ENCODE data around the gene LRMDA. TPM values are rescaled to one million over a fixed set of nuclear protein-coding genes. Genes with fewer than 3 reads are reported as not detected.

The LRMDA gene
- polyA plus RNA-seq, 2 of the 4 experiments (the other 2 are of a cell fraction) = 4.6 to 5.2 TPM

GRCh38 chr10:76041551-76041950, 610.1 kb downstream of the LRMDA start:
- FAIRE-seq = no peak
- ChIA-PET CTCF (interaction anchor here (0.6 kb wide), 1 partner anchor 423 kb away, joined by 3 read pairs; no protein-coding TSS in a partner anchor), POLR2A (no interaction called here)
- Histone ChIP-seq H3K27ac (no peak overlapping the region), H3K4me3 (no peak overlapping the region), H3K9me3 (peaks cover 13% of the 10 kb centered on the region; the same call in 1 of the 3 replicates), H3K4me1 (peaks cover 11% of the 10 kb centered on the region), H3K4me2 (no peak overlapping the region)
- no peak for ATAC-seq
- no peak for DNase-seq (ENCODE audit: low read depth in 1 of 2, low spot score in 1 of 2)
- no peak for TF ChIP-seq JUNB (IDR thresholded peaks at IDR 0.05)
- no peak for TF ChIP-seq FOSL2 (IDR thresholded peaks at IDR 0.05)
- no peak for TF ChIP-seq FOSL2 (CRISPR knock-in tag; IDR thresholded peaks at IDR 0.05)
- TF ChIP-seq ZNF302 (CRISPR knock-in tag; IDR thresholded peaks at IDR 0.05) = no peak
- TF ChIP-seq FOSB (CRISPR knock-in tag; IDR thresholded peaks at IDR 0.05) = no peak
- TF ChIP-seq HOXB13 (CRISPR knock-in tag; IDR thresholded peaks at IDR 0.05; ENCODE audit: low read depth) = no peak
- no peak for TF ChIP-seq FOXS1 (CRISPR knock-in tag; IDR thresholded peaks at IDR 0.05)
- TF ChIP-seq REST (IDR thresholded peaks at IDR 0.05) = no peak
- TF ChIP-seq CEBPB (IDR thresholded peaks at IDR 0.05) = no peak
- no peak for TF ChIP-seq RCOR1 (IDR thresholded peaks at IDR 0.05; ENCODE audit: low read depth, low read length)
- TF ChIP-seq SMC3 (IDR thresholded peaks at IDR 0.05) = no peak
- TF ChIP-seq RFX5 (IDR thresholded peaks at IDR 0.05) = no peak
- no peak for TF ChIP-seq MAZ (IDR thresholded peaks at IDR 0.05; ENCODE audit: borderline replicate concordance, low read depth, low read length)
- no peak for TF ChIP-seq MYC (IDR thresholded peaks at IDR 0.05; ENCODE audit: borderline replicate concordance, low read length)
- TF ChIP-seq NR3C1 (IDR thresholded peaks at IDR 0.05) = no peak
- TF ChIP-seq RARB (CRISPR knock-in tag; IDR thresholded peaks at IDR 0.05) = no peak
- TF ChIP-seq RNF2 (IDR thresholded peaks at IDR 0.05; ENCODE audit: borderline replicate concordance, low read depth) = no peak
- no peak for TF ChIP-seq PHF8 (IDR thresholded peaks at IDR 0.05; ENCODE audit: borderline replicate concordance, low read depth)
- 79% methylated on average over 5 of the region's 5 CpGs for WGBS (ENCODE audit: missing lambda C conversion rate)

DNA sequence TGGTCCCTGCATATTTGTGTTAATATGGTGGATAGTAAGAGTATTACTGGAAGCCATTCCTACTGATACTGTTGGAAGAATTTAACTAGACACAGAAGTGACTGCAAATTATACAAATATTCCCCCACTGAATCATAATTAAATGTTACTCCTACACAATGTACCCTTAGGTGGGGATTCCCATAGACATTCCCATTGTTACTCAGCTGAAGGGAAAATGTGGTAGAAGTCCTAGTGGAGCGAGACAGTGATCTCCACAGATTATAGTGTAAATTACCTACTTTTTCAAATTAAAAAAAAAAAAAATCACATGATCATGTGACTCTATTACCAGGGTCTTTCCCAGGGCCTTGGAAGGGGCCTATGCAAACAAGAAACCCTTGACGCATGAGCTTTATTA, 611.8 kb downstream of the LRMDA start:
- no peak overlapping the region for H3K4me3 ChIP-seq
- POLR2A ChIA-PET = no interaction called here
- H3K27ac ChIP-seq = no peak overlapping the region
- no peaks in the 10 kb centered on the region for H3K4me1 ChIP-seq
- ATAC-seq = no peak
- TF ChIP-seq HOXA7 (CRISPR knock-in tag; IDR thresholded peaks at IDR 0.05) = no peak
- TF ChIP-seq POLR2A (IDR thresholded peaks at IDR 0.05; ENCODE audit: low read length) = no peak
- no peak for TF ChIP-seq CHD4 (IDR thresholded peaks at IDR 0.05; ENCODE audit: borderline replicate concordance)
- no peak for TF ChIP-seq E2F6 (IDR thresholded peaks at IDR 0.05; ENCODE audit: borderline replicate concordance, low read depth)
- no peak for TF ChIP-seq MYC (IDR thresholded peaks at IDR 0.05; ENCODE audit: borderline replicate concordance, low read length)
- TF ChIP-seq, protein P1, sequence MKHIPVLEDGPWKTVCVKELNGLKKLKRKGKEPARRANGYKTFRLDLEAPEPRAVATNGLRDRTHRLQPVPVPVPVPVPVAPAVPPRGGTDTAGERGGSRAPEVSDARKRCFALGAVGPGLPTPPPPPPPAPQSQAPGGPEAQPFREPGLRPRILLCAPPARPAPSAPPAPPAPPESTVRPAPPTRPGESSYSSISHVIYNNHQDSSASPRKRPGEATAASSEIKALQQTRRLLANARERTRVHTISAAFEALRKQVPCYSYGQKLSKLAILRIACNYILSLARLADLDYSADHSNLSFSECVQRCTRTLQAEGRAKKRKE (CRISPR knock-in tag; IDR thresholded peaks at IDR 0.05; ENCODE audit: low read depth) = no peak
- no peak for TF ChIP-seq JUN (IDR thresholded peaks at IDR 0.05)
- FAIRE-seq = no peak
- no peak overlapping the region for H3K4me2 ChIP-seq
- peaks cover 10% of the 10 kb centered on the region; the same call in 1 of the 3 replicates for H3K9me3 ChIP-seq
- WGBS (ENCODE audit: missing lambda C conversion rate) = 89% methylated on average over 2 of the region's 2 CpGs
- DNase-seq (ENCODE audit: low read depth in 1 of 2, low spot score in 1 of 2) = no peak
- CTCF ChIA-PET = interaction anchor here (0.6 to 1.1 kb wide), 4 partner anchors 9 to 943 kb away, joined by 3 to 4 read pairs (median 3); no protein-coding TSS in a partner anchor

All from A549 (cell line).